ENCODE results near the gene DOLPP1. TPM values are rescaled to one million over a fixed set of nuclear protein-coding genes. Genes with fewer than 3 reads are reported as not detected.
A peak's percentile ranks its signal among the peaks of the same experiment; 100 is the strongest.
"Not testable (repeated sequence)": the region's sequence is repeated elsewhere in the genome, so short reads cannot be mapped to it uniquely, and the experiment has no call there.

DOLPP1 gene, protein sequence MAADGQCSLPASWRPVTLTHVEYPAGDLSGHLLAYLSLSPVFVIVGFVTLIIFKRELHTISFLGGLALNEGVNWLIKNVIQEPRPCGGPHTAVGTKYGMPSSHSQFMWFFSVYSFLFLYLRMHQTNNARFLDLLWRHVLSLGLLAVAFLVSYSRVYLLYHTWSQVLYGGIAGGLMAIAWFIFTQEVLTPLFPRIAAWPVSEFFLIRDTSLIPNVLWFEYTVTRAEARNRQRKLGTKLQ
- total RNA-seq, result 10.3 TPM

DNA sequence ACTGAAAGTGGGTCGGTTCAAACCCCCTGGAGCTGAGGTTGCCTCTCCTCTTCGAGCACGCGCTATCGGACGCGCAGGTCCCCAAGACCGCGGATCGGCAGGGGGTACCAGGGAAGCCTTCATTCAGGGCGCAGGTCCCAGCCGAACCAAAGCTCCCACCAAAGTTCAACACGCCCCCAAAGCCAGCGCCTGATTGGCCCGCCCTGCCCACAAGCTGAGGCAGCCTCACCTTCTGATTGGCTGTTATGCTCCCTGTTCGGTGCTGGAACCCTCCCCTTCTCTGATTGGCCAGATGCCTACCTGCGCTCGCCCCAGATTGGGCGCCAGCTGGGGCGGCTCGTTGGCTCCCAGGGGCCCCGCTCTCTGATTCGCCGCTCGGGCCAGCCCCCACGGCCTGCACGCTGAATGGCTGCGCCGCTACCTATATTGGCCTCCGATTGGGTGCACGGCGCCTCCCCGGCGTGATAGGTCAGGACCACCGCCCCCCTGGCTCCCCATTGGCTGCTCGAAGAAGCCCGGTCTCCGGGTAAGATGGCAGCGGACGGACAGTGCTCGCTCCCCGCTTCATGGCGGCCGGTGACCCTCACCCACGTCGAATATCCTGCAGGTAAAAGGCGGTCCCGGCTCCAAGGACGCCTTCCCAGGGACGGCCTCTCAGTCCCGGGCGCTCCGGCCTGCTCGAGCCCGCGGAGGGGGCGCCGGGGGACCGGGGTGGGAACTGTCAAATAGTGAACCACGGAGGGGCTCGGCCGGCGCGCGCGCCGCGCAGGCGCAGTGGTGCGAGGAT is at the start of gene DOLPP1:
Gene DOLPP1 (plus strand): TSS at position 511 of the 787 bp plus-strand sequence. CDS start 21 bp downstream, at position 532.
- DNase-seq (ENCODE audit: low spot score) (peak; percentile 99), ATAC-seq (peak; percentile 99)
- intact Hi-C loops (cut with DNase I), result no loop called here

DNA sequence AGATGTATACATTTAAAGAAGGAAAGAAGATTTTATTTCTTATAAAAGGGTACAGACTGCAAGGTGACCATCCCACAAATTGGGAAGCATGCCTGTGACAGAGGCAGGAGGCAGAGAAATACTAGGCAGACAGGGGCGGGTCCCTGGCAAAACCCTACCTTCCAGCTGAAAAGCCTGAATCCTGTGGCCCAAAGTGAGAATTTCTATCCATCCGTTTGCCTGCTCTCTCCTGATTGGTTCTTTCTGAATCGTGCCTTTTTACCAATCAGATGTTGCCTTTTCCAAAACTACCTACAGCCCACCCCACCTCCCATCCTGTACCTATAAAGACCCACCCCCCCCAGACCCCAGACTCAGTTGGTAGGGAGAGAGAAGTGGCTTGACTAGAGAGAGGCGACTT is 49.4 kb upstream of the DOLPP1 start:
- intact Hi-C loops (cut with DNase I), result no loop called here
- ATAC-seq, result no peak
- DNase-seq (ENCODE audit: low spot score), result no peak

DNA sequence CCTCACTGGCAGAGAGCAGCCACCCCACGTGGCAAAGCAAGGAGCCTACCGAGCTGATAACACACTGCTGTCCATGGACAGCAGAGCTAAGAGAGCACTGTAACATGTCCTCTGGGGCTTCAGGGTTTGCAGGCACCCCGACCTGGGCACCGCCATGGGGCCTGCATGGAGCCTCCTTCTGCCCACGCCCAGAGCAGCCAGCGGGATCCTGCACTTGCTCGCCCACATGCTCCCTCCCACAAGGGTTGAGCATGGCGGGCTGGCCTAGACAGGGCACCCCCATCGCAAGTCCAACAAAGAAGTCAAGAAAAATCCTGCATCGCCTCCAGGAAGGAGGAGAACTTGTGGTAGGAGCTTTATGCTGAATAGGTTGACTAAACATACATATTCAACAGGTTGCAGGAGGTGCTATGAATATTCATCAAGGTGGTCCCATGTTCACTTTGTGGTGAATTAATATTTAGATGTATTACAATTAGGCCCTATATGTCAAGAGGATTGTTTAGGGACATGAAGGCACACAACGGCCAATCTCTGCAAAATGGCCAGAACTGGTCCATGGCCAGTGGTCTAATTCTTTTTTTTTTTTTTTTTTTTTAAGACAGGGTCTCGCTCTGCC is 48.3 kb upstream of the DOLPP1 start:
- intact Hi-C loops (cut with DNase I), result no loop called here
- ATAC-seq (no peak), DNase-seq (ENCODE audit: low spot score) (no peak)

DNA sequence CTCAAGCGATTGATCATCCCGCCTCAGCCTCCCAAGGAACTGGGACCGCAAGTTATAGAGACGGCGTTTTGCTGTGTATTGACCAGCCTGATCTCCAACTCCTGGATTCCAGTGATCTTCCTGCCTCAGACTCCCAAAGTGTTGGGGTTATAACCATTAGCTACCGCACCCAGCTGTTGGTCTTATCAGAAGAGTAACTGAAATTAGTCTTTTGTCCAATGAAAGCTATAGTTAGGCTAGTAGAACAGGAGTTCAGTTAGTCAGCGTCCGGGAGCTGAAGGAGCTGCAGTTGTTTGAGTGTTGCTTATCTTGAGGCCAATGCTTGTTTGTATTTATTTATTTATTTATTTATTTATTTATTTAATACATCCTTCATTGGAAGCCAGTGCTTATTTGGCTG is 47.7 kb upstream of the DOLPP1 start:
- no peak for DNase-seq (ENCODE audit: low spot score)
- no peak for ATAC-seq
- intact Hi-C loops (cut with DNase I), result no loop called here

DNA sequence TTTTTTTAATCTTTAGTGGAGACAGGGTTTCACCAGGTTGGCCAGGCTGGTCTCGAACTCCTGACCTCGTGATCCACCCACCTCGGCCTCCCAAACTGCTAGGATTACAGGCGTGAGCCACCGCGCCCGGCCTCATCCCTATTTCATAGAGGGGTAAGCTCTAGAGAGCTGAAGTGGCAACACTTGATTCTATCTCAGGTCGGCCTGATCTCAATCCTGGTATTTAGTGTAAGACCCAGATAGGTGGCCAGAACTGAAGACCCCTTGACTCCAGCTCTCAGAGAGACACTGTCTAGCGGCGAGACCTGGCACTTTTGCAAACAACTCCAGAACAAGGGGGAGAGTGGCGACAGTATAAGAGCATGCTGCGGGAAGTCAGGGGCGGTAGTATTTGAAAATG is 45.1 kb upstream of the DOLPP1 start:
- DNase-seq (ENCODE audit: low spot score); intact Hi-C loops (cut with DNase I): not testable (repeated sequence)
- ATAC-seq, result peak; percentile 1

DNA sequence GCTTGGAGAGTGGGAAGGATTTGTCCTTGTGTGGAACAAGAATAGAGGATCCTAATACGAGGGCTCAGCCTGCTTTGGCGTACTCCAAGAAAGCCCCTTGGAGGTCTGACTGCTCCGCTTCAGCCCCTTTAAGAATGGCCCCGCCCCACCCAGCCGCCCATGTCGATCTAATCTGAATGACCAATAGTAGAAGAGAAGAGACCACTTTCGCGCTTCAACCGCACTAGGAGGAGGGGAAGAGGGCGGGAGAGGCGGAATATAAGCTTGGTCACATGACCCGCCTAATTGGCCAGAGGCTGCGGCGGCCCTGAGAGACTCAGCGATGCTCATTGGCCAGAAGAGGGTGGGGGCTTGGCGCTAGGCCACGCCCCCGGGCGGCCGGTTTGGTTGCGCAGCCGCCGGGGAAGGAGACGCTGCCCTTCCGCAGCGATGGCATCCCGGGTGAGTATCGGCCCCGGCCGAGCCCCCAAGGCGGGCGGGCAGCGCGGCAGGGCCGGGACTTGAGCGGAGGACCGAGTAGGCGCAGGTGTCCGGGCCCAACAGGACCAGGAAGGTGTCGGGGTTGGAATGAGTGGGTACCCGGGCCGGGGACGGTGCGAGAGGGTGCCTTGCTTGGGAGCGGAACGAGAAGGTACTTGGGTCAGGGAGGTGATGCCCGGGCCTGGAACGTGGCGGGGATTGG is 44.5 kb upstream of the DOLPP1 start, which contains the start of gene MIGA2:
Gene MIGA2 (plus strand): TSS at position 386 of the 682 bp plus-strand sequence. CDS start 3,969 bp downstream, outside the sequence.
- DNase-seq (ENCODE audit: low spot score), result peak; percentile 97
- intact Hi-C loops (cut with DNase I), result no loop called here
- ATAC-seq, result peak; percentile 99

DNA sequence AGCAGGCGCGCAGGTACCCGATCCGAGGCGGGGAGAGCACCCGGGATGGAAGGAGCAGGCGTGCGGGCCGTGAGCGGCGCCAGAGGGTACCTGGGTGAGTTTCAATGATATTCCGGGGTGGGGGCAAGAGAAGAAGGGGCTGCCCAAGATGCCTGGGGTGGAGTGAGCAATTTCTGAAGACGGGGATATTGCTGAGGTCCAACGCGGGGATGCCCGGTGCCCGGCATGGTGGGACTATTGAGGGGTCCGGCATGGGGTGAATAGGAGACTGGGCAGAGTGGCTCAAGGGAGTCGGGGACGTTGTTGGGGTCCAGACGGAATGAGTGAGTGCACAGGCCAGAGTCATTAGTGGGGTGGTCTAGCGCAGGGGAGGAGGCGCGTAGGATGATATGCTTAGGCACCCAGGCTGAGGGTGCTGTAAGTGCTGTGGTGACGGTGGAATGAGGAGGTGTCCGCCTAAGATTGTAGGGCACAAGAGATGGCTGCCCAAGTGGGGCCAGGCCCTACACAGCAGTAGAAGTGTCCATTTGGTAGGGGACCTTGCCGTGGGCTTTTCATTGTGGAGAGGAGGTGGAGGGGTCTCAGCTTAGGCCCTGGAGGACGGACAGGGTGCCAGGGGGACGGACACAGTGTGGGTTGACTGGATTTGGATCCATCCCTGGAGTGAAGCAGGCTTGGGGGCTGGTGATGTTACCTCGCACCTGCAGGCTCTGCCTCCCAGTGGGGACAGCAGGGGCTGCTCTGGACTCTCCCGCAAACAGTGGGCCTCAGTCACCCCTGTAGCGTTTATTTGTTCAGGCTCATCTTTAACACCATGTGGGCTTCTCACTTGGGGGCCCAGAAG is 43.8 kb upstream of the DOLPP1 start:
- intact Hi-C loops (cut with DNase I), result no loop called here
- ATAC-seq (no peak), DNase-seq (ENCODE audit: low spot score) (no peak)

DNA sequence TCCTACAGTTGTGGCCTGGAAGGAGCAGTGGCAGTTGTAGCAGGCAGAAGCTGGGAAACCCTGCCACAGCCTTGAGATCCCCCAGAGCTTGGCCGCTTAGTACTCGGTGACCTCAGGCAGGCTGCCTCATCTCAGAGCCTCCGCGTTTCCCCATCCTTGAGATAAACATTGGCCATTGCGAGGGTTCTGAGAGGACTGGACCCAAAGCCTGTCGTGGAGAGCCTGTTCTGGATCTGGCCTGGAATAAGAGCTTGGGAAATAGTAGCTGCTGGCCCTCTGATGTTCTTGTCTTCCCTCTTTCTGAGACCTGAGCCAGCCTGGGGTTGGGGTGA is 43.2 kb upstream of the DOLPP1 start:
- intact Hi-C loops (cut with DNase I), result no loop called here
- ATAC-seq (no peak), DNase-seq (ENCODE audit: low spot score) (no peak)

DNA sequence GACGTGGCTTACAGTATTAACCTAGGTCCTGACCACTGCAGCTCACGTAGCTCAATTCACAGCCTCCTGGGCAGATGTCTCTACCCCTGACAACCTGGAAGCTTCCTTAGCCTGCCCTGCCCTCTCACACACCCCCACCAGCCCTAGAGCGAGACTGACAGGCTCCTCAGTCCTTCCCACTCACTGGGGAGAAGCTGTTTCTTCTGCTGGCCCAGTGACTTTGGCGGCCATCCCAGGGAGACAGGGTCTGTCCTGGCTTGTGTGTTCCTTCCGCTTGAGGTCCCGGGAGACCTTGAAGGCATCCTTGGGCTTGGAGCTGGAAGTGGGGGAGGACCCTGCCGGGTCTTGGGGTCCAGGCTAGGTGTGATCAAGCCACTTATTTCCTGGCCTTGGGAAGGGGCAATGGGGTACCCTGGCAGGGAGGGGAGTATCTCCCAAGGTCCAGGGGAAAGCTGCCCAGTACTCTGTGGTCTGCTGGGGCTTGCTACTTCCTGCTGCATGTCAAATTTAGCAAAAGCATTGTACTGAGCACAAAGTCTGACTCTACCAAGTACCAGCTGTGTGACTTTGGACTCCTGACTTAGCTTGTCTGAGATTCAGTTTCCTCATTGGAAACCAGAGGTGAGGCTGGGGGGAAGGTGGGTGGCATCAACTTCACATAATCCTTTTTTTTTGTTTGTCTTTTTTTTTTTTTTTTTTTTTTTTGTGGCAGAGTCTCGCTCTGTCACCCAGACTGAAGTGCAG is 42.6 kb upstream of the DOLPP1 start:
- ATAC-seq (no peak), DNase-seq (ENCODE audit: low spot score) (no peak)
- intact Hi-C loops (cut with DNase I), result no loop called here

DNA sequence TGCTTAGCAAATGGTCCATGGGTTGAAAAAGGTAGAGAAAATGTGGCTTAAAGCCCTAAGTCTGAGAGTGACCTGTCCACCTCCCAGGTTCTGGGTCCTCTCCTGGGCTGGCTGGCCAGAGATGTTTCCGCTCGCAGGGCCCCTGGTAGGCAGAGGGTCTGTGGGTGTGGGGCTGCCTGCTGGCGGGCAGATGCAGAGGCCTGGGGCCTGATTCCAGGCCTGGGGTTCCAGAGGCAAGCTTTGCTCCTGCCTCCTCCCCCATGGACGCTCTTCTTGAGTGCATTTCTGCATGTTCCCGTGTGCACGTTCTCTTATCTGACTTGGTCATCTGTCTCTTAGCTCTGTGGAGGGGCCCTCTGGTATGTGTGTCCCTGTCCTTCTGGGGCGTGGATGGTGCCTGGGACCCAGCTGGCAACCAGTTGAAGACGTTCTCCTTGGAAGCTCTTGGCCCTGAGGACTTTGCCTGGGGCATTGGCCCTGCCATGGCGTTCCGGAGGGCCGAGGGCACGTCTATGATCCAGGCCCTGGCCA is 40.7 kb upstream of the DOLPP1 start:
- no peak for DNase-seq (ENCODE audit: low spot score)
- intact Hi-C loops (cut with DNase I), result no loop called here
- no peak for ATAC-seq

DNA sequence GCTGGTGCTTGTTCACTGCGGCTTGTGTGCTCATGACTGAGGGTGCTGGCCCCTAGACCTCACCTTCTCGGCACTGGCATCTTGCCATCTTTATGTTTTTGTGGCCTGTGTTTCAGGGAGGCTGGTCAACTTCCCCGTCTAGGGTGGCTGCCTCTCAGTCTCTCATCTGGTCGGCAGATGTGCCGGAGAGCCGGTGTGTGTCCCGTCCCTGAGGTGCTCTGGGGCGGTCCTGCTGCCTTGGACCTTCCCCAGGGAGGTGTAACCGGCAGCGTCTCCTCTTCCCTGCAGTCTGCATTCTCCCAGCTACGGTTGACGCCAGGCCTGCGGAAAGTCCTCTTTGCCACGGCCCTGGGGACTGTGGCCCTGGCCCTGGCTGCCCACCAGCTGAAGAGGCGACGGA is 38.9 kb upstream of the DOLPP1 start:
- intact Hi-C loops (cut with DNase I), result no loop called here
- DNase-seq (ENCODE audit: low spot score) (no peak), ATAC-seq (no peak)

DNA sequence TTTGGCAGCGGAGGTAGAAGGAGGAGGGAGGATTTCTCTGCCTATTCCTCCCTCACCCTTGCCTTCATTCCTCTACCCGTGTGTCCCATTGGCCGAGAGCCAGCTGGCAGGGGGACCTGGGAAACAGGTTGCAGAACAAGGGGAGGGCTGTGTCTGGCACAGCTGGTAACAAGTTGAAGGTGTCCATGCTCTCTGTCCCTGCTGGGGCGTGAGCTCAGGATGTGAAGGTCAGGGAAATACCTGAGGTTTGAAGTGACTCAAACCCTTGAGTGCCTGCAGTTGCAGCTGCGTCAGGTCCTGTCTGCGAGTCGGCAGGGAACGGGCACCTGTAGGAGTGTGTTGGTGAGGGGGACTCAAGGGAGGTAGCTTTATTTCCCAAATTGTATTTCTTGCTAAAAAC is 28.3 kb upstream of the DOLPP1 start:
- ATAC-seq (no peak), DNase-seq (ENCODE audit: low spot score) (no peak)
- intact Hi-C loops (cut with DNase I), result no loop called here

DNA sequence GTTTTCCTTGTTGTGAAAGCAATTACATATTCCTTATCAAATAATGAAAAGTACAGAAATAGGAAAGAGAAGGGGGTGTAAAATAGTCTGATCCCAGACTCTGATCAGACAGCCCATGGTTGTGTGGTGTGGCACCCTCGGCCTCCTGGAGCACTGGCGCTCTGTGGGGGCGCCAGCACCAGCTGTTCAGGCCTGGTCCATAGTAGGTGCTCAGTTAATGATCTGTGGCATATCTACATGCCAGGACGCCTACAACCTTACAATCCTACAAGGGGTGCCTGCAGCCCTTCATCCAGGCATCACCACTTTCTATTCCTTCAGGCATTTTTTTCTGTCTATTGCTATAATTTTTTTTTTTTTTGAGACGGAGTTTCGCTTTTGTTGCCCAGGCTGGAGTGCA is 27.9 kb upstream of the DOLPP1 start:
- DNase-seq (ENCODE audit: low spot score) (no peak), ATAC-seq (no peak)

DNA sequence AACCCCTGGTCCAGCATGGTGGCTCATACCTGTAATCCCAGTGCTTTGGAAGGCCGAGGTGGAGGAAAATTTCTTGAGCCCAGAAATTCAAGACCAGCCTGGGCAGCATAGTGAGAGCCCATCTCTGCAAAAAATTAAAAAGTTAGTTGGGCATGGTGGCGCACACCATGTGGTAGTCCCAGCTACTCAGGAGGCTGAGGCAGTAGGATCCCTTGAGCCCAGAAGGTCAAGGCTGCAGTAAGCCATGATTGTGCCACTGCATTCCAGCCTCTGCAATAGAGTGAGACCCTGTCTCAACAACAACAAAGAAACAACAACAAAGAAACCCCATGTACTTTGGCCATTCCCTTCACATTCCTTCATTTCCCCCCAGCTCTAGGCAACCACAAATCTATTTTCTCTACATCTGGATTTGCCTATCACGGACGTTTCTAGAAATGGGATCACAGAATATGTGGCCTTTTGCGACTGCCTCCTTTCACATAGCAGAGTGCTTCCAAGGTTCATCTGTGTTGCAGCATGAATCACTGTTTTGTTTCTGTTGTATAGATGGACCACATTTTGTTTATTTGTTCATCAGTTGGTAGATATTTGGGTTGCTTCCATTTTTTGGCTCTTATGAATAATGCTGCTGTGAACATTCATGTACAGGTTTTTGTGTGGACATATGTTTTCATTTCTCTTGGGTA is 26.6 kb upstream of the DOLPP1 start:
- no peak for DNase-seq (ENCODE audit: low spot score)
- intact Hi-C loops (cut with DNase I), result no loop called here
- no peak for ATAC-seq

More for the DNA sequence above, 27.9 kb upstream of the DOLPP1 start:
- intact Hi-C loops (cut with DNase I), result no loop called here

DNA sequence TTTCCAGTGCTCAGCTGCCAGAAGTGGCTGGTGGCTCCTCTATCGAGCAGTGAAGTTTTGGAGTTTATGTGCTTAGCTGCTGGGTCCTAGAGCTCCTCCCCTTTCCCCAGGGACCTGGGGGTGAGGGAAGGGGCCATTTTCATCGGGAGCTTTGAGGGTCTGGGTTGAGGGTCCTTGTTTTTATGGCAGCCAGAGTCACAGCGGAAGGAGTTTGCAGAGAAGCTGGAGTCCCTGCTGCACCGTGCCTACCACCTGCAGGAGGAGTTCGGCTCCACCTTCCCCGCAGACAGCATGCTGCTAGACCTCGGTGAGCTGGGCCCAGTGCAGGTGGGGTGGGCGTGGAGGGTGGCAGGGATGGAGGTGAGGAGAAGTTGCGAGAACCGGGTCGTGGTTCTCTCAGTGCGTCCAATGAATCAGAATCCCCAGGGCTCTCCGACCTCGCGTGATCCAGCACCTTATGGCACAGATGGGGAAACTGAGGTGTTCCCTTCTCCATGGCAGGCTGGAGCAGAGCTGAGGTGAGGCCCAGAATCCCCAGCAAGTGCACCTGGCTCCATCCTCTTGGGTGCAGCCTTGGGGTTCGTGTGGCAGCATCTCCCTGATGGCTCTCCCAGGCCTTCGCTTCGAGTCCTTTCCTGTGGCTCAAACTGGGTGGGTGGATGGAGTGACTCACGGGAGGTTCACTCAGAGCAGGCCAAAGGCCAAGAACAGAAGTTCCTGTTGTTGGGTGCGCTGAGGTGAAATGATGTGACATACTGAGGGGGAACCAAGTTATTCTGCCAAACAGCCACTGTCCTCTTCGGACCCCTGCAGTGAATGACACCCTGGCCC is 21.7 kb upstream of the DOLPP1 start:
- intact Hi-C loops (cut with DNase I), result no loop called here
- ATAC-seq (no peak), DNase-seq (ENCODE audit: low spot score) (no peak)
